GM12873 (cell line): Measurements from ENCODE around the gene GALNT16.

Experiments
- CTCF ChIP-seq: IDR thresholded peaks from 2 replicates; pipeline ENCODE4 v1.5.1; 2012; ENCODE audit warnings: low read depth, mild to moderate bottlenecking, moderate library complexity, low read length, control low read depth; ENCODE audit not compliant: insufficient read depth; ENCODE audit errors: missing control alignments

The GALNT16 gene

GRCh38 chr14:69234106-69234505 is 25.9 kb upstream of the GALNT16 start:
- TF ChIP-seq CTCF = no peak

GRCh38 chr14:69235708-69236107 is 24.2 kb upstream of the GALNT16 start:
- TF ChIP-seq CTCF = no peak

- TF ChIP-seq CTCF = no peak
These were observed 22.8 kb upstream of the GALNT16 start for GRCh38 chr14:69237142-69237541.

- no peak for TF ChIP-seq CTCF
These were observed 22.4 kb upstream of the GALNT16 start for GRCh38 chr14:69237584-69237983.

- TF ChIP-seq CTCF = no peak
These were observed 21.1 kb upstream of the GALNT16 start for GRCh38 chr14:69238883-69239282.

GRCh38 chr14:69240527-69241173 is 19.3 kb upstream of the GALNT16 start:
- no peak for TF ChIP-seq CTCF

- no peak for TF ChIP-seq CTCF
These were observed 18.4 kb upstream of the GALNT16 start for GRCh38 chr14:69241577-69241976.
